ENCODE measurements around the gene CREG1.

CREG1 gene

GRCh38 chr1:167529829-167530474 is 23.6 kb downstream of the CREG1 start:
- DNase-seq: no peak

DNA sequence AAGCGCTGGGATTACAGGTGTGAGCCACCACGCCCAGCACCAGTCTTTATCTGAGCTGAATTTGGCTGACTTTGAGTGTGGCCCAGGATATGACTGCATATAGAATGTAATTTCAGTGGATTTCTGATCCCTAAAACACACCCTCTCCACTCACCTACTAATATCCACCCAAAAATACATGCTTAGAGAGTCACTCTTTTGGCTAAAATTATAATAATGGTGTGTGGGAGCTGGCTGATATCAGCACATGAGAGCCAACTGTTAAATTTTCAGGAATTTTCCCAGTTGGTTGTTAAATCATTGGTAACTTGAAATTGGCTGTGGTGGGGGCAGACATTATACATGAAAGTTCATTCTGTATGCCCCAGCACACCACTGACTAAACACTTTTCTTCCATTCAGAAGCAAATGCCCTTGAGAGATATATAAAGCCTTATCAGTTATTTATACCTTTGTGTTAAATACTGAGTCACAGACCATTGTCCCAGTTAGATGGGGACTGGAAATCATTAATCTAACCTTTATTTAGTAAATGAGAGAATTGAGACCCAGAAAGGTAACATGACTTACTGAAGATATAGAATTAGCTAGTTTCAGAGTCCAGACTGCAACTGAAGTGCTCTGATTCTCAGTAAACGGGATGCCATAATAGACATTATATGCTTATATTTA is 25.4 kb downstream of the CREG1 start:
- no peak for DNase-seq

- DNase-seq: no peak
These were observed 26.7 kb downstream of the CREG1 start for GRCh38 chr1:167526667-167527383.

GRCh38 chr1:167524651-167525050 is 28.9 kb downstream of the CREG1 start:
- no peak for DNase-seq

GRCh38 chr1:167522246-167522645 is 31.3 kb downstream of the CREG1 start:
- no peak for DNase-seq

DNA sequence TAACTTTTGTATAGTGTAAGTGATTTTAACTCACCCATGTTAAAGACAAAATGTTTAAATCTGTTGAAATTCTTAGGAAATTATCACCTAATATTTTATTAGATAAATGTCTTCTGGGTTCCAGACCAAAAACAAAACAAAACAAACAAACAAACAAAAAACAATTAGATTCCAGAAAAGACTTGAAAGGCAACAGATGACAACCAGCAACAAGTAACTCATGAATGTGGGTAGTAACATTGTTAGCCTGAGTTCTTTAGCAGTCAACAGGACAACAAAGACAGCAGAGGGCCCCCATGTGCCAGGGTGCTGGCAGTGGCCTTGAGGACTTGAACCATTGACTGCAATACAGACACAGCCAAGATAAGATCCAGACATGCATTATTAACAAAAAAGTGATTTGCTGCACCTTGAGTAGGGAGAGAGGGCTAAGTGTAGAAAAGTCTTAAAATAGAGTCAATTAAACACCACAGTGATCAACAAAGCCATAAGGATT is 32.8 kb downstream of the CREG1 start:
- DNase-seq: no peak

DNA sequence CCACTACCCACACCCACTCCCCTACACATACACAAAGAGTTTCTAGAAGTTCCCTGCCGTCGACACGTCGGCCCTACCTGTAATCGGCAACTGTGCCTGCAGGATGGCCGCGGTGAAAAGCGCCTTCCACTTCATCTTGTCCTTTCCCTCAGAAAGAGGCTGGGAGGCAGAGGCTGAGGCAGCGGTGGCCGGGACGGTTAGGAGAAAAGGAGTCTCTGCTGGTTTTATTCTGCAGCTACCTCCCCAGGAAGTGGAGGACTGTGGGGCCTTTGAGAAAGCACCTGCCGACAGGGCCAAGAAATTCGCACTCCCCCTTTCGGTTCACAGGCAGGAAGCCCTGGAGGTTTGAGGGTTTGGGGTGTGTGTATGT is 35.2 kb downstream of the CREG1 start, which contains the start of gene CD247:
Gene CD247 (minus strand): TSS at position 199 of the 370 bp plus-strand sequence. CDS start 64 bp downstream, at position 135.
- DNase-seq: peak; percentile 72

- DNase-seq: peak; percentile 83
These were observed 35.8 kb downstream of the CREG1 start for GRCh38 chr1:167517535-167518330.

DNA sequence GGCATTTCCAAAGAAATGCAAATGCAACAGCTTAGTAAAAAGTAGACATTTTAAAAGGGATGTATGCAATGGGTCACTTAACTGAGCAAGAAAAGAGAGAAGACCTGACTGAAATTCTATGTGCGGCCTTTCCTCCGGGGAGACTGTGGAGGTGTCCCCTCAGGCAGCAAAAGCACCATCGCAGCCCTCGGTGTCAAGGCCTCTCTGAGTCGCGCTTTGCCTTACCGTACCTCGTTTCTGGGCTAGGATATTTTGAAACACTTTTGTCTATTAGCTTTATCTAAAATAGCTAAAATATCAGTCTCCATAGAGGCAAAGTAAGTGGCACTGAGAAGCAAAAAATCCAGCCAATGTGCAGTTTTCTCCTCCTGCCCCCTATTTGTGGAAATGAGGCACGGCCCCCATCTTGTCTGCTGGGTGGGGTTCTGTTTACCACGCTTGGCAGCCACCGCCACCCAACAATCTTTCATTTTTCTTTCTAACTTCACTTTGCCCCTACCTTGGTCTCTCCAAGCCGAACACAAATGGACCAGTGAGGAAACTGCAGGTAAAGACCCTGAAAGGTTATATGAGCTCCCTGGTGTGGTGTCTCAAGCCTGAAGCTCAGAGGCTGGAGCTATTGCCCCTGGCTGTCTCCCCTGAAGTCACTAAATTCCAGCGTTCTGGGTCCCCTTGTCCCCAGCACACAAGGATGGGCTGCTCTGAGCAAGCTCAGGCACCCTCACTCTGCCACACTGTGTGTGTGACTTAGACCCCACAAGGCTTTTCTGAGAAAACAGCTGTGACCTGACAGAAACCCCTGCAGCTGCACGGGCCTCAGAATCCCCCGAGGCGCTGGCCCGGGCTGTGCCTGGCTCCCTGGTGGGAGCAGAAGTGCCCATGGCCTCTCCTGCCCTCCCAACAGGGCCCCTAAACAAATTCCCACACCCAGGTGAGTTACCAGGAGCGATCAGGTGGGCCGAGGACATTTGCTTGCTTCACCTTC is 36.9 kb downstream of the CREG1 start:
- DNase-seq: no peak

DNA sequence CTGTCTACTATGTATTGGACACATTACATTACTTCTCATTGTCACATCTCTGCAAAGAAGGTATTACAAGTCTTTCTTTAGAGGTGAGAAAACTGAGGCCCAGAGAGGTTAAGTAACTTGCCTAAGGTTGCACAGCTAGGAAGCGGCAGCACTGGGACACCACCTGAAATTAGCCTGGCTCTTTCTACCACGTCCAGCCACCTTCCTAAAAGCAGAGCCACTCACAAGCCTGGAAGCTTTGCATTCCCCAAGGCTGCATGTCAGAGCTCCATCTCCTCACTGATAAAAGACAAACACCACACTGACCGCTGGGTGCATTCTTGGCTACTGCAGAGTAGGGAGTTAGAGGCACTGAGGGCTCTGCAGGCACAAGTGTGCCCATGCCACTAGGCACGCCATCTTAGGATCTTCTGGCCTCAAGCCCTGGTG is 37.7 kb downstream of the CREG1 start:
- no peak for DNase-seq

DNA sequence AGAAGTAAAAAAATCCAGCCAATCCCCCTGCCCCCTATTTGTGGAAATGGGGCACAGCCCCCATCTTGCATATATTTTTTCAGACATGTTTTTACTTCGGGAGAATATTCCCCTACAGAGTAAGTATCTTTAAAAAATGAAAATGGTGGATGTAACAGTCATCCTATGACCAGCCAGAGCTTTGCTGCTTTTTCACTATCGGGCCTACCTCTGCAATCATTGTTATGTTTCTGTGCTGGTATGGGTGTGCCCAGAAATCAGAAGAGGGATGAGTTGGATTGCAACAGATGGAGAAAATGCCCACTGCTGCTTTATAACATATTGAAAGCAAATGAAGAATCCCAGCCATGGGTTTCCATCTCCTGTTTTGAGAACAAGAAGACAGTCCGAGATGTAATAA is 38.1 kb downstream of the CREG1 start:
- DNase-seq: no peak

DNA sequence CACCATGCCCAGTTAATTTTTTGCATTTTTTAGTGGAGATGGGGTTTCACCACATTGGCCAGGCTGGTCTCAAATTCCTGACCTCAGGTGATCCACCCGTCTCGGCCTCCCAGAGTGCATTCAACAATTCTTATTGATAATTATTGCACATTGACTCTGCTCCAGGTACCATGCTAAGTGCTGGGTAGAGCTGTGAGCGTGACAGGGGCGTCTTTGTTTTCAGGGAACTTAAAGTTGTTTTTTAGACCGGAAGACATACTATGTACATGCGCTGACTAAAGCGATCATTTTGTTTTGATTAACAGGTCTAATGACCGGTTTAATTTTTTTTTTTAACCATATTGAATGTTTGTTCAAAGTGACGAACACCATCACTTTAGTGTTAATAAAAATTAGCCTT is 39.3 kb downstream of the CREG1 start:
- no peak for DNase-seq

GRCh38 chr1:167512046-167512654 is 41.4 kb downstream of the CREG1 start:
- DNase-seq: no peak

GRCh38 chr1:167511374-167511986 is 42.1 kb downstream of the CREG1 start:
- no peak for DNase-seq

- no peak for DNase-seq
These were observed 42.7 kb downstream of the CREG1 start for GRCh38 chr1:167510881-167511280.

DNA sequence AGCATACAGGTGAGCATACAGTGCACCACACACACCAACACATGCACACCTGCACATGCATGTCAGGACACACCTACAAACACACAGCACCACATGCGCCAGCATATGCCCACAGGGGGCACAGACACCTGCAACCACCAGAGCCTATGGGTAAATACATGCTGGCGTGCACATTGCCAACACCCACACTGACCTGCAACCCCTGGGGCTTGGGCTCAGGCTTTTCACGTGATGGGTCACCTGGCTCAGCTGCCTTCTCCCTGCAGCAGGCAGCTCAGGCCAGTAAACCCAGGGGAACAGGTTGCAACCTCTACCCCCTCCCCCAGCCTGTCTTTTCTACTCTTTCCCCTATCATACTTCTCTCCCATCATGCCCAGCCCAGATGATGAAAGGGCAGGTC is 43.3 kb downstream of the CREG1 start:
- no peak for DNase-seq

DNA sequence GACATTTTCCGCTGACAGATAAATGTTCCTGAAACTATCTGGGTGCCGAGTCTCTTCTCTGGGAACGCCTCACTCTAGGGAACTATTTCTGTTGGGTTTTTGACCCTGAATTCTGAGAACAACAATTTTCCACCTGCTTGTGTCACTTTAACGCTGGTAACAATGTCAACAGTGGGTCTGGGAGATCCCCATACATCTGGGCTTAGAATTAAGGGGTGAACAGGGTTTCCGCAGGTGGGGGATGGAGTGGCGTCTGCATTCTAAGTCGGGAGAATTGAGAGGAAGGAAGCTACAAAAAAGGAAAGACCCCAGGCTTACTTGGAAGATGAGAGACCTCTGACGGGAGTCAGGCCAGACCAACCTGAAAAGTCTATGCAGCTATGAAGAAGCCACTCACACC is 44.0 kb downstream of the CREG1 start:
- no peak for DNase-seq

GRCh38 chr1:167507719-167508118 is 45.8 kb downstream of the CREG1 start:
- DNase-seq: no peak

DNA sequence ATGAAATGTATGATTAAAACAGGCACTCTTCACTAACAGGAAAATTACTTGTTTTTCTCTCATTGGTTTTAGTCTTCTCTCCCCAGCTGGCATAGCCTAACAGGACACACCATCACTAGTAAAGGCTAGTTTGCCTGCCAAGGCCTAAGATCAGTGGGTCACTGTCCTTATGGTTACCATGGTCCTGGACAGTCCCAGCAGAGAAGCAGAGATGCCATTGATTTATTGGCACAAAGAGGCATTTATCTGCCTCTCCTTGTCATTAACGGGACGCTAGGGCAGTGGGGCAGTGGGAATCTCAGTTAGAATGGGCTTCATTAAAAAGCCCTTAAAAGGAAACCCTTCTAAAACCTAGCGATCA is 49.1 kb downstream of the CREG1 start:
- DNase-seq: no peak

GRCh38 chr1:167503626-167504466 is 49.7 kb downstream of the CREG1 start:
- DNase-seq: no peak
